D341Med (cell line): ENCODE measurements around the gene YIF1B.

ENCODE experiments used
- DNase-seq: peaks from one replicate; pipeline ENCODE4 v3.0.0; 2012; ENCODE audit warnings: low spot score

Gene YIF1B

GRCh38 chr19:38335949-38336637 lies 20.3 kb upstream of the YIF1B start:
- peak; percentile 93 for DNase-seq

- no peak for DNase-seq
Observed at GRCh38 chr19:38333245-38333644, 17.5 kb upstream of the YIF1B start.

GRCh38 chr19:38331728-38332127 lies 16.0 kb upstream of the YIF1B start:
- DNase-seq = no peak

GRCh38 chr19:38329651-38330050 lies 13.9 kb upstream of the YIF1B start:
- no peak for DNase-seq

- DNase-seq = no peak
Observed at GRCh38 chr19:38326591-38326990, 10.8 kb upstream of the YIF1B start.

GRCh38 chr19:38324431-38324830 lies 8.7 kb upstream of the YIF1B start:
- DNase-seq = no peak

- DNase-seq = no peak
Observed at GRCh38 chr19:38323291-38323690, 7.5 kb upstream of the YIF1B start.

GRCh38 chr19:38321646-38322196 lies 6.0 kb upstream of the YIF1B start:
- no peak for DNase-seq

- no peak for DNase-seq
Observed at GRCh38 chr19:38320969-38321339, 5.2 kb upstream of the YIF1B start.

- peak; percentile 70 for DNase-seq
Observed at GRCh38 chr19:38319421-38320258, 3.9 kb upstream of the YIF1B start, which contains the start of gene KCNK6. Gene KCNK6, plus strand, starts transcription at chr19:38319845. Its CDS starts 106 bp downstream, at chr19:38319951.

GRCh38 chr19:38318660-38319059 lies 2.9 kb upstream of the YIF1B start:
- no peak for DNase-seq

GRCh38 chr19:38317104-38317612 lies 1.4 kb upstream of the YIF1B start:
- no peak for DNase-seq

- DNase-seq = no peak
Observed at GRCh38 chr19:38316477-38317067, 825 bp upstream of the YIF1B start.

GRCh38 chr19:38310986-38311385 lies 4.8 kb downstream of the YIF1B start:
- DNase-seq = no peak

GRCh38 chr19:38310279-38310670 lies 5.5 kb downstream of the YIF1B start:
- DNase-seq = no peak

GRCh38 chr19:38309615-38310278 lies 6.0 kb downstream of the YIF1B start:
- DNase-seq = no peak

- DNase-seq = no peak
Observed at GRCh38 chr19:38308926-38309614, 6.7 kb downstream of the YIF1B start.

- DNase-seq = no peak
Observed at GRCh38 chr19:38308006-38308766, 7.6 kb downstream of the YIF1B start.

- DNase-seq = no peak
Observed at GRCh38 chr19:38307597-38307996, 8.2 kb downstream of the YIF1B start.

- no peak for DNase-seq
Observed at GRCh38 chr19:38307076-38307475, 8.7 kb downstream of the YIF1B start.

GRCh38 chr19:38306236-38306635 lies 9.5 kb downstream of the YIF1B start:
- DNase-seq = no peak
